ENCODE measurements around the gene CAMKK1.

CAMKK1 gene

DNA sequence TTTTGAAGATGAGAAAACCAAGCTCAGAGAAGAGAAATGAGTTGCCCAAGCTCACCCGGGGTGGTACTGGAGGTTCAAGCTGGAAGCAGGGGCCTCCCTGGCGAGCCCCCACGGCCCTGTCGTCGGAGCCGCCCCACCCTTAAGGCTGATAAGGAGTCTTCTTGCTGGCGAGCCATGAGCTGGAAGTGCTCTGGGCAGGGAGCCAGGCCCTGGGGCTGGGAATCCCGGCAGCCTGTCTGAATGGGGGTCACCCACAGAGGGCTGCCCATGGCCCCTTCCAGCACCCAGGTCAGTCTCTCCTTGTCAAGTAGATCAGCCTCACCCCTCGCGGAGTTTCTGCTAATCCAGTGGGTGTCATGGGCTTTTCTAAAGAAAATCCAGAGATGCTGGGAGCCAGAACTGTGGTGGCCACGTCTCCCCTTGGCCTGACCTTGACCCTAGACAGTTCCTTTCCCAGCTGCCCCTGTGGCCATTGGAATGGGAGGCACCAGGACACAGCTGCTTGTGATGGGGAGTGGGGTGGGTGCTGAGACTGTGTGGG lies 24.6 kb upstream of the CAMKK1 start:
- no peak for DNase-seq

GRCh38 chr17:3916825-3917224 lies 24.0 kb upstream of the CAMKK1 start:
- no peak for DNase-seq

DNA sequence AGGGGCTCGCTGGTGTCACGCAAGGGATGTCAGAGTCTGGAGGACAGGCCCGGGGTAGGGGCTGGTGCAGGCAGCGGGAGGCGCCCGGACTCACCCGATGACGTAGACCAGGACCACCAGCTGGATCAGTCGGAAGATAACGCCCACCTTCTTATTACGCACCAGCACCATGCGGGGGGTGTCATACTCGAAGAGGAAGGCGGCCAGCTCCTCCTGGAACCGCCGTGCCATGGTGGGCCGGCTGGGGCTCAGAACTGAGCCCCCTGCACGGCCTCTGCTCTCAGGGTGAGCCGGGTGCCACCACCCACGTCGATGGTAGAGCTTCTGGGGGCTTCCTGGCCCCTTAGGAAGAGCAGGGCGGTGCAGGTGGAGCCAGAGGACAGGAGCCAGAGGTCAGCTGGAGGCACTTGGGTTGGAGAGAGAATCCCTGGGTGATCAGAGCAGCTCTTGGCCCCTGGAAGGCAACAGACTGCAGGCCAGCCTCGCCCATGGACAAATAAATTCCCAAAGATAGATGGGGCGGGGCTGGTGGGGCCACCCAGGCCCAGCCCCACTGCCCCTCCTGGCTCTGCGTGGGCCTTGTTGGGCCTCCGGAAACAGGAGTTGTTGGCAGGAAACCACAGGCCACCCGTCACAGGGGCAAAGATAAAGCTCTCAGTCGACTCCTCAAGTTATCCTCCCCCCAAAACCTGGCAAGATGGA lies 23.3 kb upstream of the CAMKK1 start, which contains the start of gene P2RX1:
Gene P2RX1 (minus strand): TSS at position 471 of the 702 bp plus-strand sequence. CDS start 240 bp downstream, at position 231.
- DNase-seq: no peak

- DNase-seq: no peak
These were observed 22.7 kb upstream of the CAMKK1 start for GRCh38 chr17:3915581-3915994.

GRCh38 chr17:3914312-3914670 lies 21.4 kb upstream of the CAMKK1 start:
- DNase-seq: no peak

DNA sequence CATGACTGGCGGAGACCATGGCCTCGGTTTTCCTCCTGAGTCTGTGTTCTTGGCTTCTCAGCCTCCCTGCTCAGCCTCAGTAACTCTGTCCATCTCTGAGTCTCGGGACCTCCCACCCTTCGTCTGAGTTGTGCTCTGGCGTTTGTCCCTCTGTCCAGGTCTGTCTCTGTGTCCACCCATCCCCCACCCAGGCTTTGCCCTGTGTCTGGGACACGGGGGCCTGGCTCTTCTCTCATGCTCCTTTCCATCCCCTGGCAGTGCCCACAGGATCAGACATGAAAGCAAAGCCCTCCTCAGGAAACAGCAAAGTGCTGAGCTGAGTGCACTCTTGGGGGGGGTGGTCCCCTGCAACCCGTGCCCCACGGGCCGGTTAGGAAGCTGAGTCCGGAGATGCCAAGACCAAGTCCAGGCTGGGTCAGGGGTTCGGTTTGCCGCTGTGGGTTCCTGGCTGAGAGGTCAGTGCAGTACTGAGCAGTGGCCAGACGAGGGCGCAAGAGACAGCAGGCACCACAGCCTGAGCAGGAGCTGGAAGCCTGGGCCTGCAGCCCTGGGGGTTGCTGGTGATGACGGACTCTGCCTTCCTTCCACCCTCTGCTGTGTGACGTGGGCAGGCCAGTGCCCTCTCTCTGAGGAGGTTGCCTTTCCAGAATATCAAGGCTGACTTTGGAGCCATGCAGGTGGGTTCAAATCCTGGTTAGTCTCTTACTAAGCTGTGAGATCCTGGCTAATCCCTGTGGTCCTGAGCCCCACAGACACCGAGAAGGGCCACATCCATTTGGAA lies 20.9 kb upstream of the CAMKK1 start:
- DNase-seq: peak; percentile 68

- no peak for DNase-seq
These were observed 20.0 kb upstream of the CAMKK1 start for GRCh38 chr17:3912827-3913226.

DNA sequence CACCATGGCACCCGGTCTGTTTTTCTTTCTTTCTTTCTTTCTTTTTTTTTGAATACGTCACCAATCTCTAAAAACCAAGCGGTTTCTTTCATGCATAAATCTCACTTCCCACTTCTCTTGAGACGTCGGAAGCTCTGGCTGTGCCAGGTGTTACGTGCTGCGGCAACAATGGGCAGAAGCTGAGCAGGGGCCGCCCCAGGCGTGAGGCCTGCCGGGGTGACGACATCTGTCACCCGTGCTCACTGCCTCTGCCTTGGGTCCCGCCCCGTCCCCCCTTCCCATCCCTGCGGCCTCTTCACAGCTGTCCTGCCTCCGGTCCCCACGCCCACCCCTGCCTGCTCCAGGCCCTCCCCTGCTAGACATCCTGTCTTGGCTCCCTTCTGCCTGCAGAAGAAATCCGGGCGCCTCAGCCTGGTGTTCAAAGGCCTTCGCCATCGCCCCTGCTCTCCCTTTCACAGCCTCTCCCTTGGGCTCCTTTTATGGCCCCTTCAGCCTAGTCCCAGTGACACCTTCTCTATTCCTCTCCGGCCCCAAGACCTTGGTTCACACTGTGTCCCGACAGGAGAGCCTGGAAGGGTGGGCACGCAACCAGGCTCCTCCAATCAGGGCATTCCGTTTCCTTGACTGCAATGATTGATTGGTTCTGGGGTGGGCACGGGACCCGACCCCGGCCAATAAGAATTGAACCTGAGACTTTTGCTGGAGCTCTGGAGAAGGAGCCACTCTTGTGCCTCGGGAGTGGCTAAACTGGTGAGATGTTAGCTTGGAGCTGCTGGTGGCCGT lies 18.6 kb upstream of the CAMKK1 start:
- peak; percentile 38 for DNase-seq

- DNase-seq: no peak
These were observed 17.8 kb upstream of the CAMKK1 start for GRCh38 chr17:3910420-3911270.

- DNase-seq: no peak
These were observed 16.4 kb upstream of the CAMKK1 start for GRCh38 chr17:3909257-3909656.

GRCh38 chr17:3907483-3908216 lies 14.8 kb upstream of the CAMKK1 start:
- DNase-seq: no peak

- no peak for DNase-seq
These were observed 14.0 kb upstream of the CAMKK1 start for GRCh38 chr17:3906881-3907280.

DNA sequence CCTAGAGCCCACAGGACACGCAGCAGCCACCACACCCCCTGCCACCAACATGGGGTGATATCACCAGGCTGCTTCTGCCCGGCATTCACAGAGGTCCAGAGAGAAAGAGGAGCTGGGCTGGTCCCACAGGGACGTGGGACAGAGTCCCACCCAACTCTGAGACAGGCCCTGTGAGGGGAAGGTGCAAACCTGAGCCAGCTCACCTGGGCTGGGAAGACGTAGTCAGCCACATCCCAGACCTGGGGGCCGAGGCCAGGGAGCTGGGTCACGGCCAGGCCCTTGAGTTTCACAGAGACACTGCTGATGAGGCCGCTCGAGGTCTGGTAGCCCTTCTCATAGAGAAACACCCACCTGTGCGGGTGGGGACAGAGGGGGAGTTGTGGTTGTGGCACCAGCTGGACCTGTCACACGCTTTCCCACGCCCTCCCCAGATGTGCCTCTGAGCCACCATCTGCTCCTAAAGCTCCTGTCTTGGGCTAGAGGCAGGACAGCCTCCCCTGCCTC lies 12.2 kb upstream of the CAMKK1 start:
- no peak for DNase-seq

- no peak for DNase-seq
These were observed 11.6 kb upstream of the CAMKK1 start for GRCh38 chr17:3904501-3904900.

DNA sequence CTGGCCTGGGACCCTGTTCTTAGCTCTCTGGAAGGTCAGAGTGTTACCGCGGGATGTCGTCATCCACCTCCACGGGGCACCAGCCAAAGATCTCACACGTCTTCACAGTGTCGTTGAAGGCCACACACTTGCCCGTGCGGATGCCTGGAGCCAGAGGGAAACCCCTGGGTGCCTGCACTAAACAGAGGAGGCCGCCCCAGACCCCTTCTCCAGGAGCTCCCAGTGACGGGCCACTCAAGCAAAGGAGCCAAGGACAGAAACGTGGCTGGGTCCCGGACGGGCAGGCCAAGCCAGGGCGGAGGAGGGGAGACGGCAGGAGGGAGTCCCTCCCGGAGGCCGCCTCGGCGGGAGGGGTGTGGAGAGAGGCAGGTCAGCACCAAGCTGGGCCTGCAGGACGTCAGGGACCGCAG lies 11.0 kb upstream of the CAMKK1 start:
- no peak for DNase-seq

DNA sequence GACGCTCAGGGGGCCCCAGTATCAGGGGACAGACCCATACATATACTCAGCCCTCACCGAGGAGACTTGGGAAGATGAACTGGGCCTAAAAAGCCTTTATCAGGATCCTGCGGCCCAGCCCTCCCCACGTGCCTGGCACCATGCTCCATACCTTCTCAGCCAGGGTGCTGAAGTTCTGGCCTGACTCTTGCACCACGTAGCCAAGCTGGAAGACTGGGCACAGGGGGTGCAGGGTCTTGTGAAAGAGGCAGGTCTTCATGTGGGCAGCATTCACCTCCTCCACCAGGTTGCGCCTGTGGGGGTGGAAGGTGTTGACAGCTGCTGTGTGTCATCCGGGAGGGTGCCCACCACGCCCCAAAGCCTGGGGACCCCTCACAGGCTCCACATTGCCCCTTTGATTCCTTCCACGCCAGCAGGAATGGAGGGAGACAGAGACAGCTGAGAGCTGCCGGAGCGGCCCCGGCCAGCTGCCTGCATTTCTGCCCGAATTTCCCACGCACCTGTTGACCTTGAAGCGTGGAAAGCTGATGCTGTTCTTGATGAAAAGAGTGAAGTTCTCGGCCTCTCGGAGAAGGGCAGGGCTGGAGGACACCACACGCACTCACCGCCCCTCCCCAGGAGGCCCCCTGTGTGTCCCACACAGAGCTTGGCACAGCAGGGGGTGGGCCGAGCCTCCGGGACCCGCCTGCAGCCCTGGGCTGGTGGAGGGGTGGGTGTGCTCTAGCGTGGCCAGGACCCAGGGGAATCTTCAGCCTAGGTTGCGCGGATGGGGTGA lies 10.4 kb upstream of the CAMKK1 start:
- no peak for DNase-seq

DNA sequence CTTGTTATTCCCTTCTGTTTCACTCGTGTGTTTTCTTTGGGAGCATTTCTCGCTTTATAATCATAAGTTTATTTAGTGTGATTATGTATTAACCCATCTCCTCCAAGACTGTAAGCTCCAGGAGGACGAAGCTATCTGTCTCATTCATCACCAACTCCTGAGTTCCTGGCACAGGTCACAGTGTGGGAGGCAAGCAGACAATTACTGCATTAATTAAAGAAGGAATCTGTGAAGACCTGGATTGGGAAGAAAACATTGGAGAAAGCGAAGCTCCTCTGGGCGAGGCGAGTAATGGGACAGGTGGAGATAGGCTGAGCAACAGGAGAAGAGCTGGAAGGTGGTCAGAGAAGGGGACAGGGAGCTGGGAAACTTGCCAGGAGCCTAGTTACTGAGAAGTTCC lies 7.8 kb upstream of the CAMKK1 start:
- DNase-seq: no peak

- no peak for DNase-seq
These were observed 4.9 kb upstream of the CAMKK1 start for GRCh38 chr17:3897731-3898130.

- no peak for DNase-seq
These were observed 4.0 kb upstream of the CAMKK1 start for GRCh38 chr17:3896968-3897235.

GRCh38 chr17:3896108-3896967 lies 3.5 kb upstream of the CAMKK1 start:
- DNase-seq: no peak
